DMS 273 treated with DMSO at 0.1 percent for 48 hours (cell line): ENCODE data around the gene SRP68.
"Not testable (repeated sequence)": the region's sequence is repeated elsewhere in the genome, so short reads cannot be mapped to it uniquely, and the experiment has no call there.

Experiments used
- DNase-seq: peaks from one replicate; lab custom pipeline; 2025; lab: John Stamatoyannopoulos, UW

SRP68 gene

DNA sequence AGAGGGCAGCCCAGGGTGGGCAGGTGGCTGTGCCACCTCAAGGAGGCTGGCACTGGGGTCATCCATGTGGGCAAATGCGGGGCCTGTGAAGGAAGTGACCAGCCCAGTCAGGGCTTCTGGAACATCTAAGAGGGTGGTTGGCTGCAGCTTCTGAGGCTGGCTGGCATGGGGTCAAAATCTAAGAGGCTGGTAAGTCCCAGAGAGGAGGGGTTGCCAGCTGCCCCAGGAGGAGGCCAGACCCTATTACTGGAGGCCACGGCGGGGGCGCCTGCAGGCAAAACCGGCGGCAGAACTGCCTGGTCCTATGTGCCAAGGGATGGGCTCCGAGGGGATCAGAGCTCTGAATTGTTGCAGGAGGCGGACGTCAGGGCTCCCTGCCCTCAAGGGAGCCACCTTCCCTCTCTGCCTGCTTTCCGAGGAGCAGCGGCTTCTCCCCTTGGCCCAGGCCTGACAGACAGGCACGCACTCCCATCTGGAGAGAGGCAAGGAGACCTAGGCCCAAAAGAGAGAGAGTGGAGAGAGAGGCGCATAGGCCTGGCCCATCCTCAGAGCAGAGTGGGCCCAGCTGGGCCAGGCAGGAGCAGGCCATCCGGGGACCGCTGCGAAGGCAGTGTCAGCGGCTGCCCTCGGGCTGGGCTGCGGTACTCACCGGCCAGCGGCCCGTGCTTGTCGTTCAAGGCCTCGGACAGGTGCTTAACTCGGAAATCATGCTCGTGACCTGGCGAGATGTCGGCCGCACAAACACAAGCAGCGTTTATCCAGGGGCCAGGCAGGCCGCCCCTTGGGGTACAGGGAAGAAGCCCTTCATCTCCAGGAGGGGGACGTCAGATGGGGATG lies 17.6 kb upstream of the SRP68 start:
- DNase-seq = no peak

DNA sequence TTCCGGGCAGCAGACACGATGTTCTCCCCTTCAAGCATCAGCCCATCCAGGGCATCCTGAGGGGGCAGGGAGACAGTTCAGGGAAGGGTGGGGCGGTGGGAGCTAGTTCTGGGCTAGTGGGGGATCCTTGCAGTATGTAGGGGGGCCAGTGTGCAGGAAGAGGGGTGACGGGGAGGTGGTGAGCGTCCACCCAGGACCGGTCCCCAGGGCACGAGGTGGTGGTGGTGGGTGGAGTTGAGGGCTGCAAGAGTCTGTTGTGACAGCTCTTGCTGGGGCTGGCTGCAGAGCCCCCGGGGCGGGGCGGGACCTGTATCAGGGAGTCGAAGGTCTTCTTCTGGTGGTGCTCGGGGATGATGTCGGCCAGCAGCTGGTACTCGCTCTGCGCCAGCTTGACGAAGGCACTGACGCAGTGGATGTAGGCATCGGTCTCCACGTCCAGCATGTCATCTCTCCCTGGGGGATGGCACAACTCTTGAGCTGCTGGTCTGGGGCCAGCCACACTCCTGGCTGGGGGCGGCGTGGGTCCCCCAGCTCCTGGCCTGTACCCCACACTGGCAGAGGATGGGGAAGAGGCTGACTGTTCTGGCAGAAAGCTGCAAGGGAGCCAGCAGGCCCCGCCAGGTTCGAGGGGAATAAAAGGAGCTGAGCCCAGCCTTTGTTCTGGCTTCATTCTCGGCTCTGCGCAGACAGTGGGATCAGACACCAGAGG lies 16.7 kb upstream of the SRP68 start:
- no peak for DNase-seq

DNA sequence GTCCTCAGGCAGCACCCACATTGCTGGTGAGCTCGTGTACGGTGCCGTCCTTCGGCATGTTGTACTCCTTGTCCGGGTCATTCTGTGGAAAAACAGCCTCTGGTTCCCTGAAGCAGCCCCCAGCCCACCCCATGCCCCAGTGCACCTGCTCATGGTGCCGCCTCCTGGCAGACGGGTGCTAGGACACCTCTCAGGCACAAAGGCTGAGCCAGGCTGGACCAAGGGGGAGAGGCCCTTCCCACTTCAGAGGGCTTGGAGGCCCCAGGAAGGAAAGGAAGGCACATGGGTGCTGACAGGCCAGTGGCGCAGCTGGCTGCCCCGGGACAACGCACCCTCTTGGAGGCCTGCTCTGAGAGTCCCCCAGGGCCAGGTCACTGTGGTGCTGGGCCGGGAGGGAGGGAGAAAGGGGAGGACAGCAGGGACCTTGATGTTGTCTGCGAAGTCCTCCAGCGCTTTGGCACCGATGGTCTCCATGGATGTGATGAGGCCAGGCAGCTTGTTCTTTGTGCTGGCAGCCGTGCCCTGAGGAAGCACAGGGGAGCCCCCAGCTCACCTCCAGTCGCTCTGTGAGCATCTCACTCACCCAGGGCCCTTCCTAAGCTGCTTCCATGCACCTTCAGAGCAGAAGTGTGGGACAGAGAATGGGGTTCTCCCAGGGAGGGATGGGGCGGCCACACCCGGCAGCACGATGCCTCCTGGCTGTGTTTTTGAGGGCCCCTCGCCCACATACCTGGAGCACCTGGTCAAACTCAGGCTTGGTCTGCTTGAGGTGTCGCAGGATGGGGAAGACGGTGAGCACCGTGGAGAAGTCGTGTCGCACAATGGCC lies 15.9 kb upstream of the SRP68 start:
- no peak for DNase-seq

DNA sequence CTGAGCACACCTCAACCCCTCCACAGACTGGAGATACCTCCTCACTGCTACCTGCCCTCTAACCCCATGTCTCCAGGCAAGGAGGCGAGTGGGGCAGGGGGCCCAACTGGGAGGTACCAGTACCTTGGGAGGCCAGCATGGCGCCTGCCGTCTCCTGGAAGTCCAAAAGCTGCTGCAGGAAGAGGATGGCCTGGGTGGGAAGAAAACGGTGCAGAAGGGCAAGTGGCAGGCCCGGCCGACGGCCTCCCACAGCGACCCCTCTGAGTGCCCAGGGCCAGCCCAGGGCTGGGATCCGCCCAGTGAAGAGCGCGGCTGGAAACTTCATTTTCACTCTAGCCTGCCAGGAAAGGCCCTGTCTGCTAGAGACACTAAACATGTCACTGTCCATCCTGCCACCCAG lies 15.2 kb upstream of the SRP68 start:
- no peak for DNase-seq

DNA sequence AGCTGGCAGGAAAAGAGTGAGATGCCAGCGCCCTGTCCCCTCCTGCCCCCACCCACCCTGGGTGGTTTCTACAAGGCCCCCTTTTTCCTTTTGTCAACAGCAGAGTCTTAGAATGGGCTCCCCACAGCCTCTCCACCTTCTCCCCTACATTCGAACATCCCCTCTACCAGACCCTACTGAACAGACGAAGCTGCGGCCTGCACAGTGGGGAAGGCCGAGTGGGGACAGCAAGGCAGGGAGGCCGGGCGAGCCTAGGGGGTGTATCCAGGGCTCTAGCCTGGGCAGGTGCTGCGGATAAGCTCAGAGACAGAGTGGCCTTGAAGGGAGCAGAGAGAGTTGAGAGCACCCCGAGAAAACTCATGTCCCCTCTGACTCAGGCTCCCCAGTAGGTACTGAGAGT lies 14.1 kb upstream of the SRP68 start:
- DNase-seq = no peak

DNA sequence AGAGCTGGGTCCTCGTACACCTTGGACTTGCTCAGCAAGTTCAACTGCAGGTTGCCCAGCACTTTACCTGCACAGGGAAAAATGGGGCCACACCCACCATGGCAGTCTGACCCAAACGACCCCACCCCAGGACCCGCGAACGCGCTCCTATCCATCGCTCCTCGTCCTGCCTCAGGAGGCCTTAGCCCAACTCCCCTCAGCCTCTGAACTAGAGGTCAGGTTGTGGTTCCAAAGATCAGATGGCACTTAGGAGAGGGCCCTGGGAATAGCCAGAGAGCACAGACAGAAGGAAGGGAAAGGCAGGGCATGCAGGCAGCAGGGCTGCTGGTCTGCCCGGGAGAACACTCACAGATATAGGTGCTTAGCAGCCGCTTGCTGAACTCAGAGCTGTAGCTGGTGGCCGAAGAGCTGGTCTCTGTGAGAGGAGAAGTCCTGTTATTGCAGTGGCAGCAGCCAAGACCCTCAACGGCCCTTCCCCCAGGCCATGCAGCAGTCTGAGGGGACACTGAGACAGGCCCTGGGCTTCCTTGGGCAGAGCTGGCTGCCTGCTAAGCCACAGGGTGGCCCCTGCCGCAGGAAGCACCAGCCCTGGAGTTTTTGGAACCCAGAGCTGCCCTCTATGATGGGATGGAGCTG lies 13.5 kb upstream of the SRP68 start:
- no peak for DNase-seq

DNA sequence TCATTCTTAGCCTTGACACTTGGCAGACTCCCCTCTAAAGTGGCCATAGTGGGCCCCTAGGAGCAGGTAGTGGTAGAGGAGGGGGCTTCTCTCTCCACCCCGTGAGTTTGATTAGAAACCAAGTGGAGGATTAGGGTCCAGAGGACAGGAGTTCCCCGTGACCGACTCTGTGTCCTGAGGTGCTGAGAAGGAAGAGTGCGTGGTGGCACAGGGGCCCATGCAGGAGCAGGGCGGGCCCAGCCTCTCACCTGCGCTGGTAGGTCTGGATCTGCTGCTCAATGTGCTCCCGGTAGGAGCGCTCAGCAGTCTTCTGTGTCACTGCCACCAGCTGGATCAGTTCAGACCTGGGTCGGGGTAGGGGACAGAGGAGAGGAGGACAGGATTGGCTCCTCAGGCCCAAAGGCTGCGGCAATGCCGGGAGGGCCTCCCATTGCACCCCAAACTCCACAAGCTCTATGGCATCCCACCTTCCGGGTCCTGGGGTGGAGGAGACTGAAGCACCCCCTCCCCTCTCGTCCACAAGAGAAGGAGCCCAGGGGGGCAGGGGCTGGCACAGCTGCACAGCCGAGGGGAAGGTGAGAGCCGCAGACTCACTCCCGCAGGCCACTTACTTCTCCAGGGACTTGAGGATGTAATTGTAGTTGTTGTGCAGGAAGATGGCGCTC lies 12.9 kb upstream of the SRP68 start:
- DNase-seq = no peak

DNA sequence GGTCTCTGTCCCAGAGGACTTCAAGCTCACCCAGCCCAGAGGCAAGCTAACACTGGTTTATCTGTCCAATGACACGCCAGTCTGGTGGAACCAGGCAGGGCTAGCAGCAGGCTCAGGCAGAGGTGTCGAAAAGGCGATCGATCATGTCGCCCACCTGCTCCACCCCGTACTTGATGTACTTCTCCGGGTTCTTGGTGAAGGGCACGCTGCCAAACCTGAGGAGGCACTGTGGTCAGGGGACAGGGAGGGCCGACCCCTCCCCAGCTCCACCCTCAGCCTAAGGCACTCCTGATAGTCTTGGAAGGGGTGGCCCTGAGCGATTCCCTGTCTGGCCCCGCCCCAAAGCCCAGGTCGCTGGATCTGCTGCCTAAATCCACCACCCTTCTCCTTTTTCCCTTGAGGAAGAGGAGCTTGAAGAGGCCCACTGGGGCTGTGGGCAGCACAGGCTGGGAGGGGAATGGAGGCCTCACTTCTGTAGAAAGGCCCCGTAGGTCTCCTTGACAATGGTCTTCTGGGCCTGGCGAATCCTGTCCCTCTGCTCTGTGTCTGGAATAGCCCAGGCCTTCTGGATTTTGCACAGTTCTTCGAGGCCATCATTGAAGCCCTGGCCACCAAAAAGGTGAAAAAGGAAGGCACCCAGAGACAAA lies 11.3 kb upstream of the SRP68 start:
- DNase-seq = no peak

DNA sequence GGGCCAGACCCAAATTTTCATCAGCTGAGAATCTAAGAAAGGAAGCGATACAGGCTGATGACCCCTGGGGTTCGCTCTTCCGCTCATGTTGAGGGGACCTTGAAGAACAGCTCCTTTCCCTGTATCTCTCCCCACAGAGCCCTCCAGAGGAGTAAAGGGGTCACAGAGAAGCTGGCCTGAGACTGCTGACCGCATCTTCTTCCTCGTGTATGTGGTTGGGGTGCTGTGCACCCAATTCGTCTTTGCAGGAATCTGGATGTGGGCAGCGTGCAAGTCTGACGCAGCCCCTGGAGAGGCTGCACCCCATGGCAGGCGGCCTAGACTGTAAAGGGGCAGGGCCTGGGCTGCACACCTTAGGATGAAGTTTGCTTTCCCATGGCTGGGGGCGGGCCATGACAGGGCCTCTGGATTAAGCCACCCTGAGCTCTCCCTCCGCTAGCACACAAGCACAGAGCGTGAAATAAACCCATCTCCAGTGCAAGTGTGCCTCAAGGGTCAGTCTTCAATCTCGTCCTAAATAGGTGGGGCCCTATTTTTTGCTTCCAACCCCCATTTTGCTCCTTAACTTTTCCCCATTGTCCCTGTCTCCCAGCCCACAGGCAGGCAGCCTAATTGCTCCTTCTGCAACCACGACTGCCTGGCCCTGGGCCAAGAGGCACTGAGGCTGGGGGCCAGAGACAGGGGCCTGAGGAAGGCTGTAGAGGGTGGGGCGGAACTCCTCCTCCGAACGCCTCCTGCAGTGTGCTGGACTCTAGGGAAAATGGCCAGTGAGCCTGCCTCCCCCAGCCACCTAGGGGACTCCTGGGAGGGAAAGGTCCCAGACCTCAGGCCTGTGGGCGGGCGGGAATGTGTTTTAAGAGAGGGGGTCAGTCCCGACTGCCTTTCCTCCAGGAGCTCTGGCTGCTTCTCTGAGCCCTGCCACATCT lies 10.3 kb upstream of the SRP68 start:
- DNase-seq = no peak

DNA sequence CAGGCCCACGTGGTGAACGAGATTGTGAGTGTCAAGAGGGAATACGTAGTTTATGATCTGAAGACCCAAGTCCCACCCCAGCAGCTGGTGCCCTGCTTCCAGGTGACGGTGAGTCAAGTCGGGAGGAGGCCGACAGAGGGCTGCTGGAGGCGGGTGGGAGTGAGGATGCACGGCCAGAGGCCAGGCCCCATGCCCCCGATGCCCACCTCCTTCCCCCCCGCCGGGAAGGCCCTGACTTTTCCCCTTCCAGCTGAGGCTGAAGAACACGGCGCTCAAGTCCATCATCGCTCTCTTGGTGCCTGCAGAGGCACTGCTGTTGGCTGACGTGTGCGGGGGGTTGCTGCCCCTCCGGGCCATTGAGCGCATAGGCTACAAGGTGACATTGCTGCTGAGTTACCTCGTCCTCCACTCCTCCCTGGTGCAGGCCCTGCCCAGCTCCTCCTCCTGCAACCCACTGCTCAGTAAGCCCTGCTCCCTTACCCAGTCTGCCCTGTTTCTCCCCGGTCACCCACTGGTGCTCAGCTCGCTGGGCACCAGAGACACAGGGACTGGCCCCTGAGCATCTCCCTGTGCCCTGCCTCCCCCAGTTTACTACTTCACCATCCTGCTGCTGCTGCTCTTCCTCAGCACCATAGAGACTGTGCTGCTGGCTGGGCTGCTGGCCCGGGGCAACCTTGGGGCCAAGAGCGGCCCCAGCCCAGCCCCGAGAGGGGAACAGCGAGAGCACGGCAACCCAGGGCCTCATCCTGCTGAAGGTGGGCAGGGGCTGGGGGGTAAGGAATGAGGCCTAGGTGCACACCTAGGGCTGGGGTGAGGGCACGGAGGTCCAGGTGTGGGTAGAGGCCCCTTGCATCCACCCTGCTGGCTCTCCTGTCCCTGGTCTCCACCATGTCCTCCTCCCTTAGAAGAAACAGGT lies 9.2 kb upstream of the SRP68 start:
- no peak for DNase-seq

DNA sequence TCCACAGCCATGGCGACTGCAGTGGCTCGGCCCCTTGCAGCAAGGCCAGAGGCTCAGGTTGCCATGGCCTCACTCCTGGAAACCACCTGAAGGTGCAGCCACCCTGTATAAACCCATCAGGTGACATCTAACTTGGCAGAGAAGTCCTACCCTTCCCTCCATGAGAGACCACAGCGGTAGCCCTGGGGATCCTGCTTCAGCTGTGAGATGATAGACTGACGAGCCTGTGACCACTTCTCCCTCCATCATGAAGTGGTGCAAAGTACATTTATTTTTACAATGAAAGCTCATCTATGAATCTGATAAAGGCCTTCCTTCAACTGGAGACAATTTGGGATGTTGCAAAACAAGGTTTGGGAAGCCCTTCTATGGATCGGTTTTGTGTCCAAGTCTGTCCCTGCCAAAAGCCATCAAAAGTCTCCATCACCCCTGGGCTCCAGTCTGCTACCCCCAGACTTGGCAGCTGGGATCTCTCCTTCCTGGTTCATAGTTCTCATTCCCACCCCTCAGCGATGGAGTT lies 8.5 kb upstream of the SRP68 start:
- no peak for DNase-seq

DNA sequence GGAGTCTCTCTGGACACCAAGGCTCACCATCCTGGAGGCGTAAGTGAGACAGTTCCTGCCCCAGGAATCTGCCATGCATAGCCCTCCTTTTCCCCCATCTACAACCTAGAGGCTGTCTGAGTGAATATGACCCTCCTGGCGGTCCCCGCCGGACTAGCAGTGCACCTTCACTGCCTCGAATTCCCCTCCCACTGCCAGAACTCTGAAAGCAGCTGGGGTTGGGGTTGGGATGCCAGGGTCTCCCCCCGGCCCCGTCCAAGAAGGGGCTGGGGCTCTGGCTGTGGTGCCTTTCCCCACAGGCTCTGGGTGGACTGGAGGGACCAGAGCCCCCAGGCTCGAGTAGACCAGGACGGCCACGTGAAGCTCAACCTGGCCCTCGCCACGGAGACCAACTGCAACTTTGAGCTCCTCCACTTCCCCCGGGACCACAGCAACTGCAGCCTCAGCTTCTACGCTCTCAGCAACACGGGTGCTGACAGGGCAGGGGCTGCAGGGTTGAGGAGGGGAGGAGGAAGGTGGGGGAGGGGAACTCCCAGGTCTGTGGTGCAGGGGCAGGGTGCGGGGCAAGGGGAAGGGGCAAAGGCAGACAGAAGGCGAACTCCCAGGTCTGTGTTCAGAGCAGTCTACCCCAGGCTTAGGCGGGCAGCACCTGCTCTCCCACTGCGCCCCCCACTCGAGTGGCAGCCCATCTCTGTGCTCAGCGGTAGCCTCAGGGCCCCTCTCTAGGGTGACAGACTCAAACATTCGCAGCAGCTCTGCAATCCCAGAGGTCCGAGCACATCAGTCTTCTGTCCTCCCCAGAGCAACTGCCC lies 7.8 kb upstream of the SRP68 start:
- no peak for DNase-seq

DNA sequence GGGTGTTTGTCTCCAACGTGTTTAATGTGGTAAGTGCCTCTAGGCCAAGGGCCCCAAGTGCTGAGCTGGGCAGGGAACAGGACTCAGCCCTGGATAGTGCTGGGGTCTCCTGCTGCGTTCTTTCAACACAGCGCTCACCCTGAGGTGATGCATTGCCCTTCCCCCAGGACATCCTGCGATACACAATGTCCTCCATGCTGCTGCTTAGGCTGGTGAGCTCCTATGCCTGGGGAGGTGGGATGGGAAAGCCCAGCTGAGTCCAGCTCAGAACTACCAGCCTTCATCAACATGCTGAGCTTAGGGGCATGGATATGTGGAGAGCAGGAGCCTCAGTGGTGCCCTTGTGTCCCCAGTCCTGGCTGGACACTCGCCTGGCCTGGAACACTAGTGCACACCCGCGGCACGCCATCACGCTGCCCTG lies 7.2 kb upstream of the SRP68 start:
- no peak for DNase-seq

DNA sequence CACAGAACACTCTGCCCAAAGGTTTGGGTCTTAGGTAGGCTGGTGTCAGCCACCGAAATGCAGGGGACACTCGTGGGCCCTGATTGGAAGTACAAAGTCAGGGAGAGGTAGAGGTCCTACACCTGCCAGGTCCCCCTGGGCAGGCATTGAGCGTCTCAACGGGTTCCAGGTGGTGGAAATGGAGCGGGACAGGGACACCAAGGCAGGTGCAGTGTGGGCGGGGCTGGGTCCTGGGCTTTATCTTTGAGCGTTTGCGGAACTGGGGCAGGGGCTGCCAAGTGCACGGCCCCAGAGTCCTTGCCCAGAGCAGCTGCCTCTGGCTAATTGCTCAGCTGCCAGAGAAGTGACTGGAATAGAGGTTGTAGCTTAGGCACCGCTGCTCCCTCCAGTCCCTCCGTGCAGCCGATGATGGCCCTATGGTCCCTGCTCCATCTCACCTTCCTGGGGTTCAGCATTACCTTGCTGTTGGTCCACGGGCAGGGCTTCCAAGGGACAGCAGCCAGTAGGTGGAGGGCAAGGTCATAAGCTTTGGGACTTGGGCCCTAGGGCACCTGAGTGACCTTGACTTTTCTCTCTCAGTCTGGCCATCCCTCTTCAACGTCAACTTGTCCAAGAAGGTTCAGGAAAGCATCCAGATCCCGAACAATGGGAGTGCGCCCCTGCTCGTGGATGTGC lies 6.7 kb upstream of the SRP68 start, which contains the start of gene ZACN:
Gene ZACN (plus strand): TSS at position 323 of the 675 bp plus-strand sequence. CDS start 83 bp downstream, at position 406.
- DNase-seq = no peak

DNA sequence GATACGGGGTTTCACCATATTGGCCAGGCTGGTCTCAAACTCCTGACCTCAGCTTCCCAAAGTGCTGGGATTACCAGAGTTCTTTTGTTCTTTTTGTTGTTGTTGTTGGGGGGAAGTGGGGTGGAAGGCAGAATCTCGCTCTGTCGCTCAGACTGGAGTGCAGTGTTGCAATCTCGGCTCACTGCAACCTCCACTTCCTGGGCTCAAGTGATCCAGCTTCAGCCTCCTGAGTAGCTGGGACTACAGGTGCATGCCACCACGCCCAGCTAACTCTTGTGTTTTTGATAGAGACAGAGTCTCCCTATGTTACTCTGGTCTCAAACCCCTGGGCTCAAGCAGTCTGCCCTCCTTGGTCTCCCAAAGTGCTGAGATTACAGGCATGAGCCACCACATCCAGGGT lies 6.1 kb upstream of the SRP68 start:
- DNase-seq = not testable (repeated sequence)

DNA sequence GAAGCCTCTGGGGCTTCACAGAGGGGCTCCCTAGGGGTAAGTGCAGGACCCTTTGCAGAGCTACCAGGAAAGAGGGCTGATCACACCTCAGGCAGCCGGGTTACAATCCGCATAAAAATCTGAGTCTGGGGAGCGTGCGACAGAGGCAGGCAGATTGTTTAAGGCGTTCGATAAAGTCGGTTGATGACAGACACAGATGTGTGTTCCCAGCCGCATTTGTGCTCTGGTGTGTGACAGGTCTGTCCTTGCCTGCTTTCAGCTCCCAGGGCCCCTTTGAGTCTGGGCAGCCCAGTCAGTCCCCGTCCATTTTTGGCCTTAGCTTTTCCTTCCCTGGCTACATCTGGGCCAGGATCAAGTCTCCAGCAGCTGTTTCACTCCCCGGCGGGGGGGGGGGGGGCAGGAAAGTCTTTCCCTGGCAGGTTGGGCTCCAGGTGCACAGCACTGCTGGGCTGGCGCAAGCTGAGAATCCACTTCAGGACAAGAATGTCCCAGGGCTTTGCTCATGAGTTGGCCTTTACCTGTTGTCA lies 5.3 kb upstream of the SRP68 start:
- no peak for DNase-seq
